SW 1271 (cell line): ENCODE data around the gene ITGAL.
"Not testable (repeated sequence)": the region's sequence is repeated elsewhere in the genome, so short reads cannot be mapped to it uniquely, and the experiment has no call there.

ENCODE experiments used
- DNase-seq, 2 experiments: peaks; one replicate each; lab custom pipeline; 2025; lab: John Stamatoyannopoulos, UW

ITGAL gene

DNA sequence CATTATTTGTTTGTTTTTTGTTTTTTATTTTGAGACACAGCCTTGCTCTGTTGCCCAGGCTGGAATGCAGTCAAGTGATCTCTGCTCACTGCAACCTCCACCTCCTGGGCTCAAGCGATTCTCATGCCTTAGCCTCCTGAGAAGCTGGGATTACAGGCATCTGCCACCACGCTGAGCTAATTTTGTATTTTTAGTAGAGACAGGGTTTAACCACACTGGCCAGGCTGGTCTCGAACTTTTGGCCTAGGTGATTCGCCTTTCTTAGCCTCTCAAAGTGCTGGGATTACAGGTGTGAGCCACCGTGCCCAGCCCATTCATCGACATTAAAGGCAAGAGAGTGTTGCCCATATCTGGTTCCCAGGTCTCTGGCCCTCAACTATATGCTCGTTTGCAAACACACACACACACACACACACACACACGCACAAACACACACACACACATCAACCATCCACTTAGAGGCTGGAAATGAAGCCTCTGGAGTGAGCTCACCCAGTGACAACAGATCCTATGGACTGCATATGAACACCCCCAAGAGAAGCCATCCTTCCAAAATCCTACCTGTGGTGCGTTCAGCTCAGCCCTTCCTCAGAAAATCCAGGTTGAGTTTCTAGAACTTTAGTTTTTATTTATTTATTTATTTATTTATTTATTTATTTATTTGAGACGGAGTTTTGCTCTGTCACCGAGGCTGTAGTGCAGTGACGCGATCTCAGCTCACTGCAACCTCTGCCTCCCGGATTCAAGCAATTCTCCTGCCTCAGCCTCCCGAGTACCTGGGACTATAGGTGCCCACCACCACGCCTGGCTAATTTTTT lies 14.6 kb upstream of the ITGAL start:
- no peak for DNase-seq

DNA sequence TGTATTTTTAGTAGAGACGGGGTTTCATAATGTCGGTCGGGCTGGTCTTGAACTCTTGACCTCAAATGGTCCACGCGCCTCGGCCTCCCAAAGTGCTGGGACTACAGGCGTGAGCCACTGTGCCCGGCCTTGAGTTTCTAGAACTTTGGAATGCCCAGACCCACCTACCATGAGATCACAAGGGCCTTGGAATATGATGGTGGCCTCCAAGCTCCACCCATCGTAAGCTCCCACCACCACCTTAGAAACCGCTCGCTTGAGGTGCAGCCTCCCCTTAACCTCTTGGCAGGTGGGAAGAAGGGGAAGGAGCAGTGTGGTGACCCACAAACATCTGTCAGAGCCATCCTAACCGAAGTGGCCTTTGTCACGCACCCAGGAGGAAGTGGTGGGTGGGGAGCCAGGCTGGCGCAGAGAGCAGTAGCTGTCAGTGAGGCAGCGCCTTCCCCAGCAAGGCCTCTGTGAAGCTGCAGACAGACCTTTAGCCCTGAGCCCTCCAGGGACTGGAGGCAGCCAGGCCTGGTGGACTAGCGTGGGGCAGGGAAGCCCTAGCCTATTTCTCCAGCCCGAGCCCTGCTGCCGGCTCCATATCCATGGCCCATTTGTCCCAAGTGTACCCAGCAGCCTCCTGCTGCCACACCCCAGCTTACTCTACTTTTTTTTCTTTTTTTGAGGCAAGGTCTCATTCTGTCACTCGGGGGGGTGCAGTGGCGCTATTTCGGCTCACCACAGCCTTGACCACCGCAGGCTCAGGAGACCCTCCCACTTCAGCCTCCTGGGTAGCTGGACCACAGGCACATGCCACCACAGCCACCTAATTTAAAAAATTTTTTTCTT lies 13.8 kb upstream of the ITGAL start:
- no peak for DNase-seq

DNA sequence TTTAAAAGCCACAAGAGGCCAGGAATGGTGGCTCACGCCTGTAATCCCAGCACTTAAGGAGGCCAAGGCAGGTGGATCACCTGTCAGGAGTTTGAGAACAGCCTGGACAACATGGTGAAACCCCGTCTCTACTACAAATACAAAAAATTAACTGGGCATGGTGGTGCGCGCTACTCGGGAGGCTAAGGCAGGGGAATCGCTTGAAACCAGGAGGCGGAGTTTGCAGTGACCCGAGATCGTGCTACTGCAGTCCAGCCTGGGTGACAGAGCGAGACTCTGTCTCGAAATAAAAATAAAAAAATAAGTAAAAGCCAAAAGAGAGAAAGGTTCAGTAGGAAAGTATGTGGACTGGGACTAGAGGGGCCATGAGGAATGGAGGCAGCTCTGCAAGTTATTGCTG lies 13.1 kb upstream of the ITGAL start:
- no peak for DNase-seq

DNA sequence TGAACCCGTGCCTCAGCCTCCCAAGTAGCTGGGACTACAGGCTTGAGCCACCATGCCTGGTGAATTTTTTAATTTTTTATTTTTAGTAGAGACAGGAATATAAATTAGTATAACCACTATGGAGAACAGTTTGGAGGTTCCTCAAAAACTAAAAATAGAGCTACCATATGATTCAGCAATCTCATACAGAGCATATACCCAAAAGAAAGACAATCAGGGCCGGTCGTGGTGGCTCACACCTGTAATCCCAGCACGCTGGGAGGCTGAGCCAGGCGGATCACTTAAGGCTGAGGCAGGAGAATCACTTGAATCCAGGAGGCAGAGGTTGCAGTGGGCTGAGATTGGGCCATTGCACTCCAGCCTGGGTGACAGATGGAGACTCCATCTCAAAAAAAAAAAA lies 11.1 kb upstream of the ITGAL start:
- not testable (repeated sequence) for DNase-seq

DNA sequence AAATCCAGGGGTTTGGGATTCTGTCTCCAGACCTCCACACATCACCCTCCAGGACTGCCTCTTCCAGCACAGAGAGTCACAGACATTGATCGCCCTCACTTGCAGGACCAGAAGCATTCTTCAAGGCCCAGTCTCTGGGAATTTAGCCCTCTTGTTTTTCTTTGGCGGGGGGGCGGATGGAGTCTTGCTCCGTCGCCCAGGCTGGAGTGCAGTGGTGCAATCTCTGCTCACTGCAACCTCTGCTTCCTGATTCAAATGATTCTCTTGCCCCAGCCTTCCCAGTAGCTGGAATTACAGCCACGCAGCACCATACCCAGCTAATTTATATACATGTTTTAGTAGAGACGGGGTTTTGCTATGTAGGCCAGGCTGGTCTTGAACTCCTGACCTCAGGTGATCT lies 8.5 kb upstream of the ITGAL start:
- no peak for DNase-seq

DNA sequence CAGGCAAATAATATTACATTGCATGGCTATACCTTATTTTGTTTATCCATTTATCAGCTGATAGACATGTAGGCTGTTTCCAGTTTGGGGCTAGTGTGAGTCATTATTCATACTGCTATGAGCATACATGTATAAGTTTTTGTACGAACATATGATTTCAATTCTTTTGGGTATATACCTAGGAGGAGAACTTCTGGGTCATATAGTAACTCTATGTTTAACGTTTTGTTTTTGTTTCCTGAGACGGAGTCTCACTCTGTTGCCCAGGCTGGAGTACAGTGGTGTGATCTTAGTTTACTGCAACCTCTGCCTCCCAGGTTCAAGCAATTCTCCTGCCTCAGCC lies 2.4 kb upstream of the ITGAL start:
- no peak for DNase-seq

DNA sequence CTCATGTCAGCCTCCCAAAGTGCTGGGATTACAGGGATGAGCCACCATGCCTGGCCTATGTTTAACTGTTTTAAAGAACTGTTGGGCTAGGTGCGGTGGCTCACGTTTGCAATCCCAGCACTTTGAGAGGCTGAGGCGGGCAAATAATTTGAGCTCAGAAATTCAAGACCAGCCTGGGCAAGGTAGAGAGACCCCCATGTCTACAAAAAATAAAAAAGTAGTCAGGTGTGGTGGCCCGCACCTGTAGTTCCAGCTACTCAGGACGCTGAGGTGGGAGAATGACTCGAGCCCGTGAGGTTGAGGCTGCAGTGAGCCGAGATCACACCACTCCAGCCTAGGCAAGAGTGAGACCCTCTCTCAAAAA lies 1.9 kb upstream of the ITGAL start:
- no peak for DNase-seq

DNA sequence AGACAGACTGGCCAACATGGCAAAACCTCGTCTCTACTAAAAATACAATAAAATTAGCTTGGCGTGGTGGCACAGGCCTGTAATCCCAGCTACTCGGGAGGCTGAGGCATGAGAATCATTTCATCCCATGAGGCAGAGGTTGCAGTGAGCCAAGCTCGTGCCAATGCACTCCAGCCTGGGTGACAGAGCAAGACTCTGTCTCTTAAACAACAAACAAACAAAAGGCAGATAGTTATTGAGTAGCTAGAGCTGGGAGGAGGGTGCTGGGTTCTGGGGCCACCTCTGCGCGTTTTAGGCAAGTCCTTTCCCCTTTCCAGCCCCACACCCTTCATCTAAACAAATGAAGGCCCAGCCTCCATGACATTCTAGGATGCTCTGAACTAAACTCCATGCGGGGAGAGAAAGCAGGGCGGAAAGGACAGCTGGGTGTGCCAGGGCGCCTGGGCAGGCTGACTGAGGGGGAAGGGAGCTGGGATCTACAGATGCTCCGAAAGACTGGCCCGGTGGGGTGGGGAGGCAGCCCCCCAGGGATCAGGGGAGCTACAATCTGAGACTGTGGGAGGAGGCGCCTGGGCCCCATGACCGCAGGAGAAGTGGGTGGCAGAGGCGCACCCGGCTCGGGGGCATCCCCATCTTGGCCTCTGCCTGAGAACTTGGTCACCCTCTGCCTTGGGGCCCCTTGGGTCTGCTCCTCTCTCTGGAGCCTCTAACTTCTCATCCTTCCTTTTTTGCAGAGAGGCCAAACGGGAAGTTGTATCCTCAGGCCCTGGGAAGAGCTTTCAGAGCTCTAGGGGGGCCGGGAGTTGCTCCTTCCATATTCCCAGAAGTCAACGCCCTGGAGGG lies 910 bp downstream of the ITGAL start:
- DNase-seq, result no peak

DNA sequence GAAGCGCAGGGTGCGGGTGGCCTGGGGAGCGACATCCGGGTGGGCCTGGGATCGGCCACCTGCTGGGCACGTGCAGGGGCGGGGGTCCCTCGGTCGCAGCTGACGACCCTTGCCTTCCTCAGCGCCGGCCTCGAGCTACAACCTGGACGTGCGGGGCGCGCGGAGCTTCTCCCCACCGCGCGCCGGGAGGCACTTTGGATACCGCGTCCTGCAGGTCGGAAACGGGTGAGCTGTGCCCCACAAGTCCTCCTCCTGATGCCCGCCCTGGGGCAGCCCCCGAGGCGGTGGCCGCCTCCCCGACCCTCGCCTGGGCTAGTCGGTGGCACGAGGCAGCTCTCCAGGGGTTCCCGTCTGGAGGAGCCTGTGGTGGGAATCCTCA lies 1.5 kb downstream of the ITGAL start:
- DNase-seq, result no peak

DNA sequence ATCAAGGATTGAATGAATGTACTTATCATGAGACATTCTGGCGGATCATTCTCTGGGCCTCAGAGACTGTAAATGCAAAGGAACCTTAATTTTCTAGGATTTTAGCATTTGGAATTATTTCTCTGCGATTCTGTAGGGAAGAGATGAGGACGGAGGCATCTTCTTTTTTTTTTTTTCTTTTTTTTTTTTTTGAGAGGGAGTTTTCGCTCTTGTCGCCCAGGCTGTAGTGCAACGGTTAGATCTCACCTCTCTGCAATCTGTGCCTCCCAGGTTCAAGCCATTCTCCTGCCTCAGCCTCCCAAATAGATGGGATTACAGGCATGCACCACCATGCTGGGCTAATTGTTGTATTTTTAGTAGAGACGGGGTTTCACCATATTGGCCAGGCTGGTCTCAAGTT lies 2.1 kb downstream of the ITGAL start:
- no peak for DNase-seq

DNA sequence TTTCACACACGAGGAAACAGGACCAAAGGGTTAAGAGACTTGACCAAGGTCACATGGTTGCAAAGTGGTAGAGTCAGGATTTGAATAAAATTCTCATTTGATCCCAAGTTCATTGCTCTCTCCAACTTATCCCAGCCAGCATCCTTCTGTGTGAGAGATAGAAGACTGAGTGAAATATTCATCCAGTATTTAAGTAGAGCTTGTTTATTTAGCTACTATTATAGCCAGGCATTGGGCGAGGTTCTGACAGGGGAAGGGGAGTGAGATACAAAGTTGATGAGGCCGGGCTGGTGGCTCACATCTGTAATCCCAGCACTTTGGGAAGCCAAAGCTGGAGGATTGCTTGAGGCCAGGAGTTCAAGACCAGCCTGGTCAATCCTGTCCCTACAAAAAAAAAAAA lies 4.4 kb downstream of the ITGAL start:
- DNase-seq, result no peak

DNA sequence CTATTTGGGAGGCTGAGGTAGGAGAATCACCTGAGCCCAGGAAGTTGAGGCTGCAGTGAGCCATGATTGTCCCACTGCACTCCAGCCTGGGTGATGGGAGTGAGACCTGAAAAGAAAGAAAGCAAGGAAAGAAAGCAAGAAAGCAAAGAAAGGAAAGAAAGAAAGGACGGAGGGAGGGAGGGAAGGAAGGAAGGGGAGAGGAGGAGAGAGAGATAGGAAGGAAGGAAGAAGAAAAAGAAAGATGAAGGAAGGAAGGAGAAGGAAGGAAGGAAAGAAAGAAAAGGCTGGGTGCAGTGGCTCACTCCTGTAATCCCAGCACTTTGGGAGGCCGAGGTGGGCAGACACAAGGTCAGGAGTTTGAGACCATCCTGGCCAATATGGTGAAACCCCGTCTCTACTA lies 5.2 kb downstream of the ITGAL start:
- DNase-seq, result not testable (repeated sequence)

DNA sequence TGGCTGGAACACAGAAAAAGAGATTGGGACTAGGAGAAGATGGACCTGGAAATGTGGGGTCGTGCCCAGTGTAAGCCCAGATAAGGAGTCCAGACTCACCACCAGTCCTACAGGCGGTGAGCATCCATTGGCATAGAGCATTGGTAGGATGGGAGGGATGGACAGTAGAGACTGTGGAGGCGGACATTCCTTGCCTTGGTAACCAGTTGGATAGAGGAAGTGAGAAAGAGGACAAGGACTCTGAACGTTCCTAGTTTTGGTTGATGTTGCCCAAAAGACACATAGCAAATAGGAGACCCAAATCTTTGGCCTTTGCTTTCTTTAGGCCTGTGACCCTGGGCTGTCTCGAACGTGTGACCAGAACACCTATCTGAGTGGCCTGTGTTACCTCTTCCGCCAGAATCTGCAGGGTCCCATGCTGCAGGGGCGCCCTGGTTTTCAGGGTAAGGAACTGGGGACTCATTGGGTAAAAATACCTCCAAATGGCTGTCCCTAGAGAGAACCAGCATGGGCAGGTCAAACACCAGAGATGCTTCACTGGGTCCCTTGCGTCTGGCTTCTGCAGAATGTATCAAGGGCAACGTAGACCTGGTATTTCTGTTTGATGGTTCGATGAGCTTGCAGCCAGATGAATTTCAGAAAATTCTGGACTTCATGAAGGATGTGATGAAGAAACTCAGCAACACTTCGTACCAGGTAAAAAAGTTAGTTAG lies 6.4 kb downstream of the ITGAL start:
- DNase-seq, result no peak

DNA sequence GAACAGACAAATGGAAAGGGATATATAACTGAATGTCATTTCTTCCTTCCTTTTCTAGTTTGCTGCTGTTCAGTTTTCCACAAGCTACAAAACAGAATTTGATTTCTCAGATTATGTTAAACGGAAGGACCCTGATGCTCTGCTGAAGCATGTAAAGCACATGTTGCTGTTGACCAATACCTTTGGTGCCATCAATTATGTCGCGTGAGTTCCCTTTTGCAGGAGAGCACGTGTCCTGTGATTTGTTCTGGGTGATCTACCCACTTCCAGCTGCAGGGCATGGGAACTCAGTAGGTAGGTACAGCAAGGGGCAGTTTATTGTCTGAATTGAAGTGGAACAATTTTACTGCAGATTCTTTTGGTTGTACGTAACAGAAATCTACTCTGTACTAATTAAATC lies 8.8 kb downstream of the ITGAL start:
- DNase-seq, result no peak

DNA sequence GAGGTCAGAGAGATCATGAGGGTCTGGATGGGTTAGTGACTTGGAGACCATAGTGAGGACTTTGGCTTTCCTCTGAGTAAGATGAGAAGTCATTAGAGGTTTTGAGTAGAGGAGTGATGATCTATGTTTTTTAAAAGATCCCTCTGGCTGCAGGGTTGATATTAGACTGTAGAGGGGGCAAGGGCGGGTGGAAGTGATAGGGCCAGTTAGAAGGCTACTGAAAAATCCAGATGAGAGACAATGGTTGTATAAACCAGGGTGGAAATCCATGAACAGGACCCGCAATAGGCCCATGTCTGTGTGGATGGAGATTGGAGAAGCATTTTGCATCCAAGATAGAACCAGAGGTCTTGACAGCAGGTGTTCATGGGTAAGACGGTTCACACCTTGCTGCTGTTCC lies 9.8 kb downstream of the ITGAL start:
- no peak for DNase-seq

DNA sequence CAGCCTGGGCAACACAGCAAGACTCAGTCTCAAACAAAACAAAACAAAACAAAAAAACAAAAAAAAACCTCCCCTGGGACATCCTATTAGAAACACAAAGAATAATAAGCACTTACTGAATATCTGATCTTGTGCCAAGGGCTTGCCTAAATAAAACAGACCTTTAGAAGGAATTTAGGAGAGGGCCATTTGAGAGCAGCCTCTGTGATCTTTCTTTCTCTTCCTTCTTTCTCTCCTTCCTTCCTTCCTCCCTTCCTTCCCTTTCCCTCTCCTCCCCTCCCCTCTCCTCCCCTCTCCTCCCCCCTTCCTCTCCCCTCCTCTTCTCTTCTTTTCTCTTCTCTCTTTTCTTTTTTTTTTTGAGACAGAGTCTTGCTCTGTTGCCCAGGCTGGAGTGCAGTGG lies 12.3 kb downstream of the ITGAL start:
- DNase-seq, result no peak

DNA sequence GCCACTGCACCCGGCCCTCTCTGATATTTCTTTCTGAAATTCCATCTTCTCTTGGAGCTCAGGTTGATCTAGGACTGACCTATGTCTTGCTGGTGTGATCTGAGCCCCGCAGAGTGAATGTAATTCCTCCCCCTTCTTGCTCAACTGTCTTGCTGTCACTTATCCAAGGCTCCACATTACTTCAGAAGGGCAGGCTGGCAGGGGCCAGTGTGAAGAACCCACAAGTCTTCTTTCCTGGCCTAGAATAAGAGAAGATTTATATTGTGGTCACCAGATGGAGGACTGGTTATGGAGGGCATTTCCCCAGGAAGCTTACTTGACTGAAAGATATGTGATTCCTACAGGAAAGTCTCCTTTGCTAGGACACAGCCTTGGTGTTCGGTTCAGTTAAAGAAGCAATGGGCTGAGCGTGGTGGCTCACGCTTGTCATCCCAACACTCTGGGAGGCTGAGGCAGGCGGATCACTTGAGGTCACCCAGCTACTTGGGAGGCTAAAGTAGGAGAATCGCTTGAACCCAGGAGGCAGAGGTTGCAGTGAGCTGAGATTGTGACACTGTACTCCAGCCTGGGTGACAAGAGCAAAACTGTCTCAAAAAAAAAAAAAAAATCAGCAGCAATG lies 13.4 kb downstream of the ITGAL start:
- no peak for DNase-seq

DNA sequence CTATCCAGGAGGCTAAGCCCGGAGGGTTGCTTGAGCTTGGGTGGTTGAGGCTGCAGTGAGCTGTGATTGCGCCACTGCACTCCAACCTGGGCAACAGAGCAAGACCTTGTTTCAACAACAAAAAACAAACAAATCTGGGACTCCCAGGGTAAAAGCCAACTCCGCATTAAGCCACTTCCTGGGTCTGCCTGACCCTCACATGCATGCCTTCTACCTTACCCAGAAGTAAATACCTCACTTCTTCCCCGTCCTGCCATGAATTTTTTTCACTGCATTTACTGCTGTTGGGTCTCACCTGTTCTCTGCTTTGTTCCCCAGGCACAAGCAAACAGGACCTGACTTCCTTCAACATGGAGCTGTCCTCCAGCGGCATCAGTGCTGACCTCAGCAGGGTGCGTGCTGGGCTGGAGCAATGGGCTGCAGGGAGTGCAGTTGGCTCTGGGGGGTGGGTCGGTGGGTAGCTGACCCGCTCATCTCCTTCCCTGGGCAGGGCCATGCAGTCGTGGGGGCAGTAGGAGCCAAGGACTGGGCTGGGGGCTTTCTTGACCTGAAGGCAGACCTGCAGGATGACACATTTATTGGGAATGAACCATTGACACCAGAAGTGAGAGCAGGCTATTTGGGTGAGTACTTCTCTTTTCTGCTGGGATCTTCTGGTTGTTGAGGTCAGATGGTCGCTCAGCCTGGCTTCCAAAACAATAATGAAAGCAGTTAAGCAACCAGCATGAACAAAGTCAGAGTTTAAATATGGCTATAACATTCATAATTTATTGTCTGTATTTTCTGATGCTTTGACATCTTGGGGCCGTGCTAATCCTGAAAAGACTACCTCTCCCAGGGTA lies 16.4 kb downstream of the ITGAL start:
- DNase-seq, result no peak

DNA sequence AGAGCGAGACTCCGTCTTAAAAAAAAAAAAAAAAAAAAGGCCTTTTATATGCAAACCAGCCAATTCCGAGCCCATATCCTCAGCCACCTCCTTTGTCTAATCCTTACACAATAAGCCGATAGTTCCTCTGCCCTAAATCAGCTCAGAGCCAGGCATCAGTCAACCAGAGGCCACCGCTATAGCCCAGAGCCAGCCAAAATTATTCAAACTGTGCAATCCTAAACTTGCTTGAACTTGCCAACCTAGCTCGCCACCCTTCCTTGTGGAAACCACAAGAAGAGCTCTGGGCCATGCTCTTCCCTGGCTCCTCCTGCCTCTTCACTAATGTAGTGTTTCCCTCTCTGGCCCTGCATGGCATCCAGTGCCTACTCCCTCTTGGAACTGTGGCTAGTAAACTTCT lies 17.7 kb downstream of the ITGAL start:
- DNase-seq, result no peak

DNA sequence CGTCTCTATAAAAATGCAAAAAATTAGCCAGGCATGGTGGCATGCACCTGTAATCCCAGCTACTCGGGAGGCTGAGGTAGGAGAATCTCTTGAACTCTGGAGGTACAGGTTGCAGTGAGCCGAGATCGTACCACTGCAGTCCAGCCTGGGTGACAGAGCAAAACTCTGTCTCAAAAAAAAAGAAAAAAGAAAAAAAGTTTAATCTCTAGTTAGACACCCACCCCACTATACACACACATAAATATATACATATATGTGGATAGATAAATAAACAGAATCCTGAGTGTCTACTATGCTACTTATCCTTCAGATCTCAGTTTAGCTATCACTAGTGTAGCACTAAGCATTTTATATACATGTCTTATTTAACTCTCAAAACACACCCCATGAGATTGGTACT lies 18.7 kb downstream of the ITGAL start:
- DNase-seq, result no peak
